ENCODE measurements around the gene RNF208.

The RNF208 gene

GRCh38 chr9:137227853-137228505, 5.9 kb upstream of the RNF208 start:
- no peak for DNase-seq (ENCODE audit: low read depth)

- DNase-seq (ENCODE audit: low read depth): peak; percentile 75
Observed at GRCh38 chr9:137227054-137227852, 5.2 kb upstream of the RNF208 start, which contains the start of gene RNF224. RNF224 (plus strand) TSS chr9:137227502; CDS start chr9:137228336, 834 bp downstream.

GRCh38 chr9:137226338-137227053, 4.5 kb upstream of the RNF208 start:
- DNase-seq (ENCODE audit: low read depth): peak; percentile 31

GRCh38 chr9:137225699-137226331, 3.8 kb upstream of the RNF208 start:
- DNase-seq (ENCODE audit: low read depth): no peak

GRCh38 chr9:137224830-137225694, 3.0 kb upstream of the RNF208 start, which contains the start of gene CYSRT1:
CYSRT1 (plus strand) TSS chr9:137225174; CDS start chr9:137225622, 448 bp downstream.
- DNase-seq (ENCODE audit: low read depth): no peak

GRCh38 chr9:137223078-137223970, 1.3 kb upstream of the RNF208 start:
- DNase-seq (ENCODE audit: low read depth): peak; percentile 99

- DNase-seq (ENCODE audit: low read depth): no peak
Observed at GRCh38 chr9:137221506-137222111, 431 bp downstream of the RNF208 start.

GRCh38 chr9:137221095-137221505, 940 bp downstream of the RNF208 start:
- DNase-seq (ENCODE audit: low read depth): no peak

- DNase-seq (ENCODE audit: low read depth): no peak
Observed at GRCh38 chr9:137220317-137221094, 1.5 kb downstream of the RNF208 start.

GRCh38 chr9:137219757-137220316, 2.2 kb downstream of the RNF208 start:
- no peak for DNase-seq (ENCODE audit: low read depth)

GRCh38 chr9:137218754-137219271, 3.2 kb downstream of the RNF208 start:
- peak; percentile 31 for DNase-seq (ENCODE audit: low read depth)

- DNase-seq (ENCODE audit: low read depth): no peak
Observed at GRCh38 chr9:137218212-137218753, 3.8 kb downstream of the RNF208 start.

GRCh38 chr9:137217276-137218211, 4.5 kb downstream of the RNF208 start:
- no peak for DNase-seq (ENCODE audit: low read depth)

GRCh38 chr9:137216188-137216965, 5.7 kb downstream of the RNF208 start:
- DNase-seq (ENCODE audit: low read depth): no peak

- no peak for DNase-seq (ENCODE audit: low read depth)
Observed at GRCh38 chr9:137215196-137215986, 6.6 kb downstream of the RNF208 start.
